ENCODE data around the gene FEN1.
A peak's percentile ranks its signal among the peaks of the same experiment; 100 is the strongest.

The FEN1 gene

DNA sequence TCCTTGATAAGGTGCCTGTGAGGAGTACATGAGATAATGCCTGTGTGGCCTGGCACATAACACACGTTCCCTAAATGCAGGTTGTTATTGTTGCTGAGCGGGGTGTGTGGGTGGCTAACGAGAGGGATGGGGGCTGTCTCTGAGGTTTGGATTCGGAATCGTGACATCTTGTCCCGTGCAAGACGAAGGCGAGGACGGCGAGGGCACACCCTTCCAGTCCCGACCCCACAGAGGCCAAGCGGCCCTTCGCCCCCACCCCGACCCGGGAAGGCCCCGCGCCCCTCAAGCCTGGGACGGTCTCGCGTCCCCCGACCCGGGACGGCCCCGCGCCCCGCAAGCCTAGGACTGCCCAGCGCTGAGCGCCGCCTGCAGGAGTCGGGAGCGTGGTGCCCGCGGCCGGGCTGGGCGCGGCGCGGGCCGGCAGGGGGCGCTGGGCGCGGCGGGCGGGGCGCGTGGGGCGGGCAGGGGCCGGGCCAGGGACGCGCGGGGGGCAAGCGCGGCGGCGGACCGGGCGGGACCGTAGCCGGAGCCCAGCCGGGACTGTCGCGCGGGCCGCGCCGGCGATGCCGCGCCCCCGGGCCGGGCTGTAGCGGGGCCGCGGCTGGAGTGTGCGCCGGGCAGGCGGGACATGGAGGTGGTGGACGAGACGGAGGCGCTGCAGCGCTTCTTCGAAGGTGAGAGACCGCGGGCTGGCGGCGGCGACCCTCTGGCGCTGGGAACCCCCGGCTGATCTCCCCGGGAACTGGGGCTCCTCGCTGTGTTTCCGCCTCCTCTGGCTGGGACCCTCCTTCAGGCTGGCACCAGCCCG is 40.4 kb upstream of the FEN1 start, which contains the start of gene MYRF:
TSS of gene MYRF (plus strand) at position 520 of the 808 bp plus-strand sequence. CDS start at position 629, 109 bp downstream.
- no peak within 1 kb of the TSS for H3K27ac ChIP-seq (ENCODE audit: low read depth, low read length)
- no peaks in the 10 kb centered on the region for H3K4me1 ChIP-seq (ENCODE audit: control insufficient read depth, insufficient read depth, low read length)
- peak within 1 kb of the TSS; percentile 39 for H3K9ac ChIP-seq (ENCODE audit: low read length)
- H3K4me3 ChIP-seq (ENCODE audit: low read length) = peak within 1 kb of the TSS; percentile 54
- no peaks in the 10 kb centered on the region for H3K36me3 ChIP-seq (ENCODE audit: control insufficient read depth, insufficient read depth, low read length)
- H3K27me3 ChIP-seq (ENCODE audit: control insufficient read depth, insufficient read depth, low read length) = peaks cover 6% of the 10 kb centered on the region

DNA sequence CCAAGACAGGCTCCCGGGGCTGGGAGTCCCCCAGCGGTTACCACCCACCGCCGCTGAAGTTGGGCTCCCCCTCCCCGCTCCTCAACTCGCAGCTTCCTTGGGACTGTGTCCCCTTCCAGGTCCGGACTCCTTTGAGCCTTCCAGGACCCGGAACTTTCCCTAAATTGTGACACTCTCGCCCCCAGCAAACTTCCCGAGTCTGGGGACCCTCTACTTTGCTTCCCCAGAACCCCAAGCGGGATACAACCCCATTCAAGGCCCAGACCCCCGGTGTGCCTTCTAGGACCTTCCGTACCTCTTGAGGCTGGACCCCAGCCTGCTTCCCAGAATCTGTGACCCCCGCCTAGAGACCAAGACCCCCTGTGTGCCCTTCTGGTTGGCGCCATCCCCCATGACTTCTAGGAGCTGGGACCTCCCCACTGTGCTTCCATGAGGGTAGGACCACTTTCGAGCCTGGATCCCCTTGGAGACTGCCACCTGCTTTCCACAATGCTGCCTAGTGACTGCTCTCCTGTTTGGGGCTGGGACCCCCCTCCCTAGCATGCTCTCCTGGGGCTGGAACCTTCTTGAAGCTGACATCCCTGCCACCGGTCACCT is 39.7 kb upstream of the FEN1 start:
- no peaks in the 10 kb centered on the region for H3K4me1 ChIP-seq (ENCODE audit: control insufficient read depth, insufficient read depth, low read length)

DNA sequence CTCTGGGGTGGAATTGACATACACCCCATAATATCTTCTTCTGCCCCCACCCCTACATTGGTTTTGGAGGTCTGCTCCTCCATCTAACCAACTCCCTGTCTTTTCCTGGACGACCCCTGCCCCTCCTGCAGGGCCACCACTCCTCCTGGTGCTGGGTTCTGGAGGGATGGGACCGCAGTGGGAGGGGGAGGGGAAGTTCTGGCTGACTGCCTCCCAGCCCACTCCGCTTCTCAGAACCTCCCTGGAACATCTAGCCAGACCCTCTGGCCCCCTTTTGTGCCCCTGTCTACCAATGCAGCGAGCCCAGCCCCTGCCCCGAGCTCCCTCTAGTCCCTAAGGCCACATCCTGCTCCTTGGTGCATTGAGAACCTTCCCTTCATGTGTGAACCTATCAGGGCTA is 39.0 kb upstream of the FEN1 start:
- Histone ChIP-seq H3K4me3 (ENCODE audit: low read length) (no peak overlapping the region), H3K4me1 (ENCODE audit: control insufficient read depth, insufficient read depth, low read length) (no peaks in the 10 kb centered on the region), H3K36me3 (ENCODE audit: control insufficient read depth, insufficient read depth, low read length) (no peaks in the 10 kb centered on the region), H3K27me3 (ENCODE audit: control insufficient read depth, insufficient read depth, low read length) (peaks cover 7% of the 10 kb centered on the region), H3K27ac (ENCODE audit: low read depth, low read length) (no peak overlapping the region), H3K9ac (ENCODE audit: low read length) (no peak overlapping the region)

More for the DNA sequence above, 39.7 kb upstream of the FEN1 start:
- Histone ChIP-seq H3K9ac (ENCODE audit: low read length) (peak overlapping the region; percentile 39), H3K4me3 (ENCODE audit: low read length) (peak overlapping the region; percentile 54), H3K27me3 (ENCODE audit: control insufficient read depth, insufficient read depth, low read length) (peaks cover 6% of the 10 kb centered on the region), H3K36me3 (ENCODE audit: control insufficient read depth, insufficient read depth, low read length) (no peaks in the 10 kb centered on the region), H3K27ac (ENCODE audit: low read depth, low read length) (no peak overlapping the region)

DNA sequence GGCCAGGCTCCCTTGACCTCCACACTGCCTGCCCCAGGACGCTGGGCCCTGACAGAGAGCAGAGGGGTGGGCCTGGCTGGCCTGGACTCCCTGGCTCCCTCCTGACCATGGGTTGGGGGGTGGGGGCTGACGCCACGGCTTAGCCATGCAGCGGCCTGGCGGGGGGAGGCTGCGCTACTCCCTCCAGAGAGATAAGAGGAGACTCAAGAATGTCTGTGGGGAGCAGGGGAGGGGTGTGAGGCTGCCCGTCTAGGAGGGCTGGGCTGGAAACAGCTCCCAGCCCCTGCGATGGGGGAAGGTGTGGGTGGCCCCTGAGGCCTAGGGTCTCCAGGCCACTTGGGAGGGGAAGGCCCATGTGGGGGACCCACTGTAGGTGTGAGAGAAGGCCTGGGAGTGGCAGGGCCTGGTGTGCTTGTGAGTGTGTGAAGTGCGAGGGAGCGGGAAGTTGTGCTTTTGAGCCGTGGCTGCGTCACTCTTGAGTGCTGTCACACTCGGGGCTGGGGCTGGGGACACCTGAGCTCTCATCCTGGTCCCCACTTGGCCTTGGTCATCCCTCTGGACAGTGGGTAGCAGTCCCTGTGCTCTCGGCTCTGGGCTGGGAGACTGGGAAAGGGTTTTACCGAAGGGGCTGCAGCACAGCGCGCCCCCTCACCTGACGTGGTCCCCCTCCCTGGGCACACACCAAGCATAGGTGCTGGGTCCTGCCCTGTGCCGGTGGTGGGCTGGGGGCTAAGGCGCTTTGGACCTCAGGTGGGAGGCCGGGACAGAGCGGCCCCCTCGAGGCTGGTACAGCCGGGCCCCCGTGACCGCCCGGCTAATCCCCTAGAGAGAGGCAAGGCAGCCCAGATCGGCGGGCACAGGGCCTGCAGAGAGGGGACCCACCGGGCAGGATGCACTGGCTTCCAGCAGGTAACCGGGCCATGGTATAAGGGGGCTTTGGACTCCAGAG is 37.9 kb upstream of the FEN1 start:
- no peak overlapping the region for H3K4me3 ChIP-seq (ENCODE audit: low read length)
- no peak overlapping the region for H3K9ac ChIP-seq (ENCODE audit: low read length)

DNA sequence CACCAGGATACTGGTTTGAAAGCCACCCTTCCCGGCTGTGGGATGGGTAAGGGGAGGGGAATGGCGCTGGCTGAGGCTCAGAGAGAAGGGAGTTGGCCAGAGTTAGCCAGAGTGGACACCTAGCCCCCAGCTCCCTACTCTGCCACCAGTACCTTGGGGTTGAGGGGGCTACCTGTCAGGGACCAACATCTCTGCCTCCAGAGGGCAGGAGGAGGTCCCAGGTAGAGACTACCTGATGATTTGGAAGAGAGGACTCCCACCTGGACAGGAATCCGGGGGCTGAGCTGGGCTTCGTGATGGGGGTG is 36.6 kb upstream of the FEN1 start:
- no peaks in the 10 kb centered on the region for H3K4me1 ChIP-seq (ENCODE audit: control insufficient read depth, insufficient read depth, low read length)
- H3K27ac ChIP-seq (ENCODE audit: low read depth, low read length) = no peak overlapping the region
- no peak overlapping the region for H3K9ac ChIP-seq (ENCODE audit: low read length)

More for the DNA sequence above, 37.9 kb upstream of the FEN1 start:
- H3K27ac ChIP-seq (ENCODE audit: low read depth, low read length) = no peak overlapping the region
- no peaks in the 10 kb centered on the region for H3K36me3 ChIP-seq (ENCODE audit: control insufficient read depth, insufficient read depth, low read length)
- H3K4me1 ChIP-seq (ENCODE audit: control insufficient read depth, insufficient read depth, low read length) = no peaks in the 10 kb centered on the region
- H3K27me3 ChIP-seq (ENCODE audit: control insufficient read depth, insufficient read depth, low read length) = peaks cover 9% of the 10 kb centered on the region

DNA sequence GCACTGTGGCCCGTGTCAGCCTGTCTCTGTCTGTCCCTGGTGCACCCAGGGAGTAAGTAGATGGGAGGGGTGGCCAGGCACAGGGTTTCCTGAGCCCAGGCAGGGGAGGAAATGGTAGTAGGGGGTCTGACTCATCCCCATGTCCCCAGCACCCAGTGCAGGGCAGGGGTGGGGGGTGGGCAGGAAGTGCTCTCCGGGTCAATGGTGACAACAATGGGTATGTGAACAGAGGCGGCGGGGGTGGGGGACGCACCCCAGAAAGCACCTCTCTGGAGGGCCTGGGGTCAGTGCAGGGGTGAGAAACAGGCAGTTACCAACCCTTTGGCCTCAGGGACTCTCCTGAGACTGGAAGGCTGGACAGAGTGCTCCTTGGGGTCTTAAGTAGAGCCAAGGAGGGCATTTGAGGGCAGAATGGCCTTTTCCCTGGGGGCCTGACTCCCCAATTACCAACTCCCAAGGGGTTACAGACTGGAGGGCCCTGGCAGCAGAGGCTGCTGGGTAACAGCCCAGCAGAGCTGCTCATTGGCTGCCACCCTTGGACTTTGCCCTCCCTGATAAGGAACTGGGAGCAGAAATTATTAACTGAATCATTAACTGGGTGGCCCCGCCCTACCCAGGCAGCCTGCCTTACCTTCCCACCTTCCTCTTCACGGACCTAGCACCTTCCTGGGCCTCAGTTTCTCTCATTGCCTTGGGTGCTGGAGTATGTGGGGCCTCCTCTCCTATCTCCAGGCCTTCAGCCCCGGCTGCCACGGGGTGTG is 36.1 kb upstream of the FEN1 start:
- Histone ChIP-seq H3K9ac (ENCODE audit: low read length) (no peak overlapping the region), H3K4me3 (ENCODE audit: low read length) (no peak overlapping the region), H3K4me1 (ENCODE audit: control insufficient read depth, insufficient read depth, low read length) (no peaks in the 10 kb centered on the region), H3K27ac (ENCODE audit: low read depth, low read length) (no peak overlapping the region), H3K36me3 (ENCODE audit: control insufficient read depth, insufficient read depth, low read length) (no peaks in the 10 kb centered on the region), H3K27me3 (ENCODE audit: control insufficient read depth, insufficient read depth, low read length) (peaks cover 9% of the 10 kb centered on the region)

More for the DNA sequence above, 36.6 kb upstream of the FEN1 start:
- H3K36me3 ChIP-seq (ENCODE audit: control insufficient read depth, insufficient read depth, low read length) = no peaks in the 10 kb centered on the region
- peaks cover 9% of the 10 kb centered on the region for H3K27me3 ChIP-seq (ENCODE audit: control insufficient read depth, insufficient read depth, low read length)
- no peak overlapping the region for H3K4me3 ChIP-seq (ENCODE audit: low read length)

DNA sequence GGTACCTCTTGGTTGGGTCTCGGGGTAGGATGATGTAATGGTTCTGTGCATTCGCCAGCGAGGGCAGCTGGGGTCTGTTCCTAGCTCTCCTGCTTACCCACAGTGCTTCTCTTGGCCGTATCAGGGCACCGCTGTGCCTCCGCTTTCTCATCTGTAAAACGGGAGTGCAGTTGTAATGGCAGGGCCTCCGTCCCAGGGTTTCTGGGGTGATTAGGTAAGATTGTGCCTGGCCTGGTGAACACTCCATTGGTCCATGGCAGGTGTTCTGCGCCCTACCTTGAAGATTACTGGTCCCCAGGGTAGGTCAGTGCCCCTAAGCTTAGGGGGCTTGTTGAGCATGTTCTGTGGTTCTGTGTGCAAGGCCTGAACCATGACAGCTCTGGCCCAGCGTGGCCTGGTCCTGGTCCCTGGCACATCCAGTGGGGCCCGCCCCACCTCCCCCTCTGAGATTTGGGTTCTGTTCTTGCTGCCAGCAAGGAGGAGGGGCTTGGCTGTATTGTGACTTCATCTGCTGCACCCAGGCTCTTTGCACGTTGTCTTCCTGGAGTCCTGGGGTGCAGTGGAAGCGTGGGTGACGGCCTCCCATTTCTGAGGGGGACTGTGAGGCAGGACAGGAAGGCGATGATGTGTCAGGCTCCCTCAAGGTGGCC is 35.4 kb upstream of the FEN1 start:
- H3K27ac ChIP-seq (ENCODE audit: low read depth, low read length) = no peak overlapping the region

DNA sequence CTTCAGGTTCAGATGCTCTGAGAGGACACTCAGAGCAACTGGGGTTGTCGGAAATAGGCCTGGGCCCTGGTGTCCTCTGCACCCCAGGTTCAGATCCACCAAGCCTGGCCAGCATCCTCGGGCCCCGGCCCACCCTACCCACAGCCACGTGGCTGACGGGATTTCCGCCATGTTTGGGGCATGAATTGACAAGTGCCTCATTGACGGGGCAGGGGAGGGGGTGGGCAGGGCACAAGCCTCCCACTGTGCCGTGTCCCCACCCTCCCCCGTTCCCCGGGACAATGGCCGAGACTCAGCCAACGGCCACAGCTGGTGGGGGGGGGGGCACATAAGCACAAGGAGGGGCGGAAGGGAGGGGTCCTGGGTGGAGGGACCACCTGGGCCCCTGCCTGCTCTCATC is 31.8 kb upstream of the FEN1 start:
- no peak overlapping the region for H3K27ac ChIP-seq (ENCODE audit: low read depth, low read length)
- peaks cover 3% of the 10 kb centered on the region for H3K27me3 ChIP-seq (ENCODE audit: control insufficient read depth, insufficient read depth, low read length)
- no peaks in the 10 kb centered on the region for H3K4me1 ChIP-seq (ENCODE audit: control insufficient read depth, insufficient read depth, low read length)
- no peak overlapping the region for H3K9ac ChIP-seq (ENCODE audit: low read length)
- H3K4me3 ChIP-seq (ENCODE audit: low read length) = no peak overlapping the region
- no peaks in the 10 kb centered on the region for H3K36me3 ChIP-seq (ENCODE audit: control insufficient read depth, insufficient read depth, low read length)

More for the DNA sequence above, 35.4 kb upstream of the FEN1 start:
- Histone ChIP-seq H3K9ac (ENCODE audit: low read length) (no peak overlapping the region), H3K4me3 (ENCODE audit: low read length) (no peak overlapping the region), H3K27me3 (ENCODE audit: control insufficient read depth, insufficient read depth, low read length) (peaks cover 9% of the 10 kb centered on the region), H3K36me3 (ENCODE audit: control insufficient read depth, insufficient read depth, low read length) (no peaks in the 10 kb centered on the region), H3K4me1 (ENCODE audit: control insufficient read depth, insufficient read depth, low read length) (no peaks in the 10 kb centered on the region)

DNA sequence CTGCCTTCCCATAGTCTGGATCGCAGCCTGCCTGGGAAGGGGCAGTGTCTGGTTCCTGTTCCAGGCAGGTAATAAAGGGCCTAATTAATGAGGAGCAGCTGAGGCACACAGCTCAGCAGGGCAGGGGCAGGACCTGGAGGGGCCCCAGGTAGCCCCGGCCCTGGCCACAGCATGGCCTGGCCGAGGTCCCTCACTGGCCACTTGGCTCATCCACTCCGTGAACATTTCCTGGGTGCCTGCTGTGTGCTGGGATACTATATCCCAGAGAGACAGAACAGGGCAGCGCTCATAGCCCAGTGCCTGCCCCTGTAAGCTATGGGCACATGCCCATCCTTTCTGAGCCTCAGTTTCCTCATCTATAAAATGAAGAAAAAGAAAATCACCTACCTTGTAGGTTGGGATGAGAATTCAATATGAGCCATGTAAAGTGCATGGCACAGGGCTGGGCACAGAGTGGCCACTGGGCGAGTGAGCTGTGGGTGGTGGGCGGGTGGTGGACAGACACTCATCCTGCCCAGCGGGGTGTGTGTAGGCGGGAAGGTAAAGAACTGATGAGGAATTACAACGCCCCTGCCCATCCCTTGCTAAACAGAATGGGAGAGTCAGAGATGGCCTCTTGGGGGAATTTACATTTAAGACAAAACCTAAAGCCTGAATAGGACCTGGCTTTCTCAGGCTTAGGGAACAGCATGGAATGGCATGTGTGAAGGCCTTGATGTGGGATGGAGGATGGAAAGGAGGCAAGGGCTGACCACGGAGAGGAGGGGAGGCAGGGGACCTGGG is 31.1 kb upstream of the FEN1 start:
- no peaks in the 10 kb centered on the region for H3K36me3 ChIP-seq (ENCODE audit: control insufficient read depth, insufficient read depth, low read length)
- H3K27ac ChIP-seq (ENCODE audit: low read depth, low read length) = no peak overlapping the region
- no peaks in the 10 kb centered on the region for H3K4me1 ChIP-seq (ENCODE audit: control insufficient read depth, insufficient read depth, low read length)
- no peak overlapping the region for H3K4me3 ChIP-seq (ENCODE audit: low read length)
- peaks cover 3% of the 10 kb centered on the region for H3K27me3 ChIP-seq (ENCODE audit: control insufficient read depth, insufficient read depth, low read length)
- H3K9ac ChIP-seq (ENCODE audit: low read length) = no peak overlapping the region

DNA sequence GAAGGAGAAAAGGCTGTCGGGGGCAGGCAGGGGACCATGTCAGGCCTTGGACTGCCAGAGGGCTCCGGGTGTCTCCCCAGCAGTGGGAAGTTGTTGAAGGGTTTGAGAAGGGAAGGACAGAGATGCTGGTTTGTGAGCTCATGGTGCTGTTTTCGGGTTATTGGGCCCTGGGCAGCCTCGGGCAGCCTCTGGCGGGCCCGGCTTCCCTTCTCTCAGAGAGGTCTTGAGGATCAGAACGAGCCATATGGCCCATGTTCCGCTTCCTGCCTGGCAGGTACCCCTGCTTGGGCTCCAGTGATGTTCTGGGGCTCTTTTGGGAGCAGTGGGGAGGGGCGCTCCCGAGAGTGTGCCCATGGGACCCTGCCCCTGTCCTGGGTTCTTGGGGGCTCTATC is 30.5 kb upstream of the FEN1 start:
- H3K9ac ChIP-seq (ENCODE audit: low read length) = no peak overlapping the region
- H3K27ac ChIP-seq (ENCODE audit: low read depth, low read length) = no peak overlapping the region
- H3K4me1 ChIP-seq (ENCODE audit: control insufficient read depth, insufficient read depth, low read length) = no peaks in the 10 kb centered on the region
- H3K27me3 ChIP-seq (ENCODE audit: control insufficient read depth, insufficient read depth, low read length) = peaks cover 3% of the 10 kb centered on the region
- H3K4me3 ChIP-seq (ENCODE audit: low read length) = no peak overlapping the region
- H3K36me3 ChIP-seq (ENCODE audit: control insufficient read depth, insufficient read depth, low read length) = no peaks in the 10 kb centered on the region

DNA sequence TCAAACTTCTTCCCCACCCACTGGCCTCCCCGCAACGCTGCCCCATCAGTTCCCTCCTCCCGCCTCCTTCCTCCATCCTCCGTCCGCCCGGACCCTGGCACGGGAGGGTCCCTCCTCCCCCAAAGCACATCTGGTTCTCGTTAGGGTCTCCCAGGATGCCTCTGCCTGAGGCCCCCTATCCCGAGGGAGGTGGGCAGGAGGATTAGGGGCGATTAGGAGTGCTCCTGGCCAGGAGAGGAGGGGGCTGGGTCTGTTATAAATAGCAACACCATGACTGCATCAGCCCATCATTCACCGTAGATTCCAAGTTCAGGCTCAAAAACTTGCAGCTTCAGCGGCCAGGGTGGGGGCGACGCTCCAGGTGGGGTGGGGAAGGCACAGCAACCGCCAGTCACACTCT is 29.9 kb upstream of the FEN1 start:
- H3K4me1 ChIP-seq (ENCODE audit: control insufficient read depth, insufficient read depth, low read length) = no peaks in the 10 kb centered on the region
- no peak overlapping the region for H3K9ac ChIP-seq (ENCODE audit: low read length)

More for the DNA sequence above, 29.9 kb upstream of the FEN1 start:
- Histone ChIP-seq H3K36me3 (ENCODE audit: control insufficient read depth, insufficient read depth, low read length) (no peaks in the 10 kb centered on the region), H3K27ac (ENCODE audit: low read depth, low read length) (no peak overlapping the region), H3K4me3 (ENCODE audit: low read length) (no peak overlapping the region), H3K27me3 (ENCODE audit: control insufficient read depth, insufficient read depth, low read length) (peaks cover 3% of the 10 kb centered on the region)
